HepG2 (cell line): Measurements from ENCODE around the gene KRT13. TPM values are rescaled to one million over a fixed set of nuclear protein-coding genes. Genes with fewer than 3 reads are reported as not detected.

Experiments used
- ATAC-seq: fragments of 200-7000 bp; cut with Tn5 transposase; 3 replicates; pipeline ENCODE4 v1.9.1; 2020; ENCODE audit warnings: mild to moderate bottlenecking, moderate library complexity
- BruUV-seq: library from RNA; stranded (reverse); fragments of 400-500 nt; replicated peaks from 2 replicates; lab custom pipeline; 2021; lab: Mats Ljungman, UMichigan
- CTCF ChIA-PET: fragments of 300-600 bp; formaldehyde crosslinking; extraction: SDS; loops from one replicate; lab custom pipeline; 2021; ENCODE audit warnings: low total read pairs, inconsistent platforms, low intra/inter-chr PET ratio; lab: Yijun Ruan, JAX
- POLR2A ChIA-PET: fragments of 350-600 bp; sonication (Branson Sonifier 250); formaldehyde crosslinking; loops from one replicate; lab custom pipeline; 2020; ENCODE audit warnings: antibody characterized with exemption, inconsistent platforms; lab: Yijun Ruan, JAX
- DNase-seq: peaks from one replicate; pipeline ENCODE4 v3.0.0-alpha.2; 2015; ENCODE audit warnings: low spot score
- FAIRE-seq: peaks from 3 replicates; lab custom pipeline; 2011; peaks lifted over from hg19 to GRCh38; lab: Jason Lieb, UNC
- H2AFZ ChIP-seq: one replicate; pipeline ENCODE4 v1.6.1; 2011; ENCODE audit warnings: low read length, inconsistent platforms
- H3K27ac ChIP-seq: fragments of 300-600 bp; 3 replicates; pipeline ENCODE4 v1.8.0; 2011; ENCODE audit warnings: mixed run types, mild to moderate bottlenecking, mixed read lengths, low read length, inconsistent platforms; ENCODE audit not compliant: insufficient read depth; ENCODE audit errors: extremely low read length
- H3K27me3 ChIP-seq, 2 experiments: fragments of 200-600 bp in 1 of 2; 2 replicates in 1 of 2; 3 replicates in 1 of 2; pipeline versions ENCODE4 v1.6.0 to v1.8.0; 2011; ENCODE audit warnings: low read length in 2 of 2, mild to moderate bottlenecking in 2 of 2, moderate library complexity in 2 of 2, inconsistent platforms in 1 of 2; ENCODE audit not compliant: insufficient read depth in 2 of 2, control insufficient read depth in 1 of 2
- H3K36me3 ChIP-seq, 2 experiments: fragments of 200-600 bp in 1 of 2; replicated peaks in 1 of 2; 2 replicates in 1 of 2; 3 replicates in 1 of 2; pipeline versions ENCODE4 v1.5.1 to v1.8.0; 2011; ENCODE audit warnings: low read length in 2 of 2, inconsistent platforms in 1 of 2; ENCODE audit not compliant: insufficient read depth in 2 of 2, control insufficient read depth in 1 of 2
- H3K4me1 ChIP-seq: 2 replicates; pipeline ENCODE4 v1.5.1; 2012; ENCODE audit warnings: low read length, inconsistent platforms; ENCODE audit not compliant: insufficient read depth
- H3K4me2 ChIP-seq: 2 replicates; pipeline ENCODE4 v1.6.0; 2011; ENCODE audit warnings: low read depth, low read length, inconsistent platforms
- H3K4me3 ChIP-seq, 3 experiments: fragments of 200-600 bp in 1 of 3; sonication (generic), shearing (Covaris generic) in 1 of 3; replicated peaks in 1 of 3; 2 replicates each; pipeline ENCODE4 v1.5.1; 2011 to 2016; ENCODE audit warnings: low read length in 3 of 3, inconsistent platforms in 2 of 3, low read depth in 2 of 3, mild to moderate bottlenecking in 2 of 3, control low read depth in 1 of 3, mixed read lengths in 1 of 3; ENCODE audit not compliant: insufficient read depth in 1 of 3
- H3K79me2 ChIP-seq: one replicate; pipeline ENCODE4 v1.6.1; 2011; ENCODE audit warnings: low read length, inconsistent platforms; ENCODE audit not compliant: insufficient read depth
- H3K9ac ChIP-seq: 2 replicates; pipeline ENCODE4 v1.6.0; 2011; ENCODE audit warnings: mild to moderate bottlenecking, low read depth, low read length, inconsistent platforms; ENCODE audit not compliant: insufficient read depth
- H3K9me3 ChIP-seq: 2 replicates; pipeline ENCODE4 v1.5.1; 2012; ENCODE audit warnings: mild to moderate bottlenecking, low read length
- H4K20me1 ChIP-seq: 2 replicates; pipeline ENCODE4 v1.6.0; 2011; ENCODE audit warnings: inconsistent platforms, mild to moderate bottlenecking, low read length, moderate library complexity; ENCODE audit not compliant: insufficient read depth
- DMTF1 ChIP-seq: sonication (generic); formaldehyde crosslinking; IDR thresholded peaks from 2 replicates; pipeline ENCODE4 v1.4.0; 2020; ENCODE audit warnings: mild to moderate bottlenecking, missing genetic modification reagents
- NR1H2 ChIP-seq: sonication (generic); formaldehyde crosslinking; IDR thresholded peaks from 2 replicates; pipeline ENCODE4 v1.8.1; 2022; ENCODE audit warnings: low read depth, missing genetic modification reagents, borderline replicate concordance
- PTBP1 ChIP-seq: fragments of 200-400 bp; formaldehyde crosslinking; IDR thresholded peaks from 2 replicates; pipeline ENCODE4 v1.6.1; 2018; ENCODE audit warnings: low read length, low read depth; ENCODE audit not compliant: poor library complexity, severe bottlenecking
- SMAD9 ChIP-seq: sonication (generic); formaldehyde crosslinking; IDR thresholded peaks from 2 replicates; pipeline ENCODE4 v1.5.1; 2020; ENCODE audit warnings: mild to moderate bottlenecking, missing genetic modification reagents
- TAF1 ChIP-seq: sonication (generic); formaldehyde crosslinking; IDR thresholded peaks from 2 replicates; pipeline ENCODE4 v1.4.0; 2020; ENCODE audit warnings: missing genetic modification reagents
- U2AF1 ChIP-seq: fragments of 200-400 bp; formaldehyde crosslinking; optimal IDR thresholded peaks from 2 replicates; pipeline ENCODE3; 2017; ENCODE audit warnings: mild to moderate bottlenecking, low read depth, low read length
- ZFAT ChIP-seq: sonication (generic); formaldehyde crosslinking; conservative IDR thresholded peaks from 2 replicates; pipeline ENCODE4 v1.8.1; 2023; ENCODE audit warnings: missing genetic modification reagents, inconsistent platforms
- ZNF558 ChIP-seq: sonication (generic); formaldehyde crosslinking; IDR thresholded peaks from 2 replicates; pipeline ENCODE4 v1.9.0; 2022; ENCODE audit warnings: mild to moderate bottlenecking, missing genetic modification reagents, borderline replicate concordance
- ZNF563 ChIP-seq: sonication (generic); formaldehyde crosslinking; IDR thresholded peaks from 2 replicates; pipeline ENCODE4 v1.8.0; 2022; ENCODE audit warnings: mild to moderate bottlenecking, moderate library complexity, missing genetic modification reagents
- ZNF564 ChIP-seq: sonication (generic); formaldehyde crosslinking; IDR thresholded peaks from 2 replicates; pipeline ENCODE4 v1.8.1; 2023; ENCODE audit warnings: mild to moderate bottlenecking, missing genetic modification reagents
- ZNF589 ChIP-seq: sonication (generic); formaldehyde crosslinking; conservative IDR thresholded peaks from 2 replicates; pipeline ENCODE4 v1.8.0; 2022; ENCODE audit warnings: mild to moderate bottlenecking, moderate library complexity, missing genetic modification reagents
- ZNF619 ChIP-seq: sonication (generic); formaldehyde crosslinking; IDR thresholded peaks from 2 replicates; pipeline ENCODE4 v1.4.0; 2020; ENCODE audit warnings: mild to moderate bottlenecking, missing genetic modification reagents
- ZNF75D ChIP-seq: sonication (generic); formaldehyde crosslinking; IDR thresholded peaks from 2 replicates; pipeline ENCODE4 v1.8.1; 2023; ENCODE audit warnings: missing genetic modification reagents, mild to moderate bottlenecking, borderline replicate concordance
- WGBS: methylation state at CpG from one replicate; pipeline ENCODE4 v1.1.6; 2017; ENCODE audit warnings: low lambda C conversion rate; 5-methylcytosine and 5-hydroxymethylcytosine counted together
- in situ Hi-C: cut with HindIII; loops from 2 replicates; pipeline ENCODE4 v1.10.0; 2017; ENCODE audit warnings: low pct_unique_long_range_greater_than_20kb; ENCODE audit not compliant: extremely low pct_ligation_motif_present
- intact Hi-C: fragments of 100-400 bp; cut with micrococcal nuclease; formaldehyde crosslinking; loops from one replicate; pipeline ENCODE4 v1.10.0; 2022; ENCODE audit not compliant: unreplicated experiment
- polyA plus RNA-seq, 8 experiments: library from polyadenylated mRNA; depleted of rRNA in 3 of 8; stranded (reverse) in 7 of 8; unstranded in 1 of 8; fragments of >200 nt; fragmentation: Illumina TruSeq in 4 of 8; extraction: Trizol in 4 of 8; gene quantifications; 2 replicates each; pipeline versions ENCODE4 v1.2.1 to v1.2.3, GENCODE V29; 2011 to 2016; ENCODE audit warnings: low read depth in 4 of 8, missing spikeins in 1 of 8, mixed read lengths in 1 of 8; ENCODE audit not compliant: insufficient read depth in 1 of 8
- total RNA-seq, 5 experiments: library from RNA; depleted of rRNA; stranded (reverse); fragments of >200 nt; fragmentation: Illumina TruSeq; extraction: Trizol; gene quantifications; 2 replicates each; pipeline ENCODE4 v1.2.3, GENCODE V29; 2016; ENCODE audit warnings: low read depth in 1 of 5
- TF ChIP-seq, protein P1 (sequence below): IDR thresholded peaks from 2 replicates; pipeline ENCODE4 v1.4.0; 2020; ENCODE audit warnings: mild to moderate bottlenecking, missing genetic modification reagents
- TF ChIP-seq, protein P2 (sequence below): IDR thresholded peaks from 2 replicates; pipeline ENCODE4 v1.6.1; 2012; ENCODE audit warnings: low read length, improper control_type of control experiment

The KRT13 gene
- total and polyA plus RNA-seq, 2 of the 13 experiments (the other 11 are each of a cell fraction or from before 2014, with no cell fraction given): not detected

- no TSS peak for BruUV-seq
- Histone ChIP-seq H3K4me1 (peaks cover 22% of the 10 kb centered on the region), H3K79me2 (no peaks in the 10 kb centered on the region), H3K9ac (no peak overlapping the region), H3K27me3 (peaks cover 1 to 10% of the 10 kb centered on the region in 2 experiments; a peak in 4 of 5 replicates), H4K20me1 (no peaks in the 10 kb centered on the region), H3K9me3 (no peaks in the 10 kb centered on the region), H3K4me3 (no peak overlapping the region), H2AFZ (no peak overlapping the region), H3K27ac (no peak overlapping the region), H3K36me3 (no peaks in the 10 kb centered on the region), H3K4me2 (no peak overlapping the region)
- FAIRE-seq: no peak
- POLR2A ChIA-PET: no interaction called here
- in situ Hi-C loops: no loop called here
- CTCF ChIA-PET: no interaction called here
- intact Hi-C loops: no loop called here
- no peak for DNase-seq
- 54% methylated on average over 12 of the region's 14 CpGs for WGBS
- no peak for ATAC-seq
- TF ChIP-seq DMTF1 (CRISPR knock-in tag): no peak
- no peak for TF ChIP-seq TAF1 (CRISPR knock-in tag)
- no peak for TF ChIP-seq ZNF619 (CRISPR knock-in tag)
- no peak for TF ChIP-seq ZNF563 (CRISPR knock-in tag)
- TF ChIP-seq, protein P1, sequence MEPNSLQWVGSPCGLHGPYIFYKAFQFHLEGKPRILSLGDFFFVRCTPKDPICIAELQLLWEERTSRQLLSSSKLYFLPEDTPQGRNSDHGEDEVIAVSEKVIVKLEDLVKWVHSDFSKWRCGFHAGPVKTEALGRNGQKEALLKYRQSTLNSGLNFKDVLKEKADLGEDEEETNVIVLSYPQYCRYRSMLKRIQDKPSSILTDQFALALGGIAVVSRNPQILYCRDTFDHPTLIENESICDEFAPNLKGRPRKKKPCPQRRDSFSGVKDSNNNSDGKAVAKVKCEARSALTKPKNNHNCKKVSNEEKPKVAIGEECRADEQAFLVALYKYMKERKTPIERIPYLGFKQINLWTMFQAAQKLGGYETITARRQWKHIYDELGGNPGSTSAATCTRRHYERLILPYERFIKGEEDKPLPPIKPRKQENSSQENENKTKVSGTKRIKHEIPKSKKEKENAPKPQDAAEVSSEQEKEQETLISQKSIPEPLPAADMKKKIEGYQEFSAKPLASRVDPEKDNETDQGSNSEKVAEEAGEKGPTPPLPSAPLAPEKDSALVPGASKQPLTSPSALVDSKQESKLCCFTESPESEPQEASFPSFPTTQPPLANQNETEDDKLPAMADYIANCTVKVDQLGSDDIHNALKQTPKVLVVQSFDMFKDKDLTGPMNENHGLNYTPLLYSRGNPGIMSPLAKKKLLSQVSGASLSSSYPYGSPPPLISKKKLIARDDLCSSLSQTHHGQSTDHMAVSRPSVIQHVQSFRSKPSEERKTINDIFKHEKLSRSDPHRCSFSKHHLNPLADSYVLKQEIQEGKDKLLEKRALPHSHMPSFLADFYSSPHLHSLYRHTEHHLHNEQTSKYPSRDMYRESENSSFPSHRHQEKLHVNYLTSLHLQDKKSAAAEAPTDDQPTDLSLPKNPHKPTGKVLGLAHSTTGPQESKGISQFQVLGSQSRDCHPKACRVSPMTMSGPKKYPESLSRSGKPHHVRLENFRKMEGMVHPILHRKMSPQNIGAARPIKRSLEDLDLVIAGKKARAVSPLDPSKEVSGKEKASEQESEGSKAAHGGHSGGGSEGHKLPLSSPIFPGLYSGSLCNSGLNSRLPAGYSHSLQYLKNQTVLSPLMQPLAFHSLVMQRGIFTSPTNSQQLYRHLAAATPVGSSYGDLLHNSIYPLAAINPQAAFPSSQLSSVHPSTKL: no peak
- no peak for TF ChIP-seq NR1H2 (CRISPR knock-in tag)
- no peak for TF ChIP-seq ZNF75D (CRISPR knock-in tag)
- no peak for TF ChIP-seq U2AF1
- TF ChIP-seq, protein P2, sequence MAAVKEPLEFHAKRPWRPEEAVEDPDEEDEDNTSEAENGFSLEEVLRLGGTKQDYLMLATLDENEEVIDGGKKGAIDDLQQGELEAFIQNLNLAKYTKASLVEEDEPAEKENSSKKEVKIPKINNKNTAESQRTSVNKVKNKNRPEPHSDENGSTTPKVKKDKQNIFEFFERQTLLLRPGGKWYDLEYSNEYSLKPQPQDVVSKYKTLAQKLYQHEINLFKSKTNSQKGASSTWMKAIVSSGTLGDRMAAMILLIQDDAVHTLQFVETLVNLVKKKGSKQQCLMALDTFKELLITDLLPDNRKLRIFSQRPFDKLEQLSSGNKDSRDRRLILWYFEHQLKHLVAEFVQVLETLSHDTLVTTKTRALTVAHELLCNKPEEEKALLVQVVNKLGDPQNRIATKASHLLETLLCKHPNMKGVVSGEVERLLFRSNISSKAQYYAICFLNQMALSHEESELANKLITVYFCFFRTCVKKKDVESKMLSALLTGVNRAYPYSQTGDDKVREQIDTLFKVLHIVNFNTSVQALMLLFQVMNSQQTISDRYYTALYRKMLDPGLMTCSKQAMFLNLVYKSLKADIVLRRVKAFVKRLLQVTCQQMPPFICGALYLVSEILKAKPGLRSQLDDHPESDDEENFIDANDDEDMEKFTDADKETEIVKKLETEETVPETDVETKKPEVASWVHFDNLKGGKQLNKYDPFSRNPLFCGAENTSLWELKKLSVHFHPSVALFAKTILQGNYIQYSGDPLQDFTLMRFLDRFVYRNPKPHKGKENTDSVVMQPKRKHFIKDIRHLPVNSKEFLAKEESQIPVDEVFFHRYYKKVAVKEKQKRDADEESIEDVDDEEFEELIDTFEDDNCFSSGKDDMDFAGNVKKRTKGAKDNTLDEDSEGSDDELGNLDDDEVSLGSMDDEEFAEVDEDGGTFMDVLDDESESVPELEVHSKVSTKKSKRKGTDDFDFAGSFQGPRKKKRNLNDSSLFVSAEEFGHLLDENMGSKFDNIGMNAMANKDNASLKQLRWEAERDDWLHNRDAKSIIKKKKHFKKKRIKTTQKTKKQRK: no peak
- no peak for TF ChIP-seq ZNF558 (CRISPR knock-in tag)
- TF ChIP-seq ZFAT (CRISPR knock-in tag): no peak
- no peak for TF ChIP-seq PTBP1
- TF ChIP-seq ZNF564 (CRISPR knock-in tag): no peak
- no peak for TF ChIP-seq ZNF589 (CRISPR knock-in tag)
- no peak for TF ChIP-seq SMAD9 (CRISPR knock-in tag)
These were observed 10.9 kb upstream of the KRT13 start for GRCh38 chr17:41516147-41516829.
